Adipose tissue (tissue), 3 donors: Measurements from ENCODE around the gene TBCA. TPM values are rescaled to one million over a fixed set of nuclear protein-coding genes. Genes with fewer than 3 reads are reported as not detected.
"Not testable (repeated sequence)": the region's sequence is repeated elsewhere in the genome, so short reads cannot be mapped to it uniquely, and the experiment has no call there.

Source experiments
- H3K27ac ChIP-seq: one replicate; pipeline ENCODE4 v1.5.1; 2013; ENCODE audit warnings: low read depth, low read length
- WGBS, 3 donors: extraction: QIAGEN DNeasy Blood & Tissue Kit; methylation state at CpG; one replicate each; pipeline ENCODE4 v1.1.7; 2013; 5-methylcytosine and 5-hydroxymethylcytosine counted together
- polyA plus RNA-seq, 3 donors: library from polyadenylated mRNA; stranded (reverse); fragments of 200-250 nt; gene quantifications; one replicate each; pipeline ENCODE4 v1.2.3, GENCODE V29; 2013
- donor health status: healthy with polysubstance abuse.
- donor health status: Bipolar disorder and iron deficiency.
- donor health status: healthy.

Gene TBCA
- polyA plus RNA-seq, 3 donors: 97.0 to 270 (median 197) TPM

DNA sequence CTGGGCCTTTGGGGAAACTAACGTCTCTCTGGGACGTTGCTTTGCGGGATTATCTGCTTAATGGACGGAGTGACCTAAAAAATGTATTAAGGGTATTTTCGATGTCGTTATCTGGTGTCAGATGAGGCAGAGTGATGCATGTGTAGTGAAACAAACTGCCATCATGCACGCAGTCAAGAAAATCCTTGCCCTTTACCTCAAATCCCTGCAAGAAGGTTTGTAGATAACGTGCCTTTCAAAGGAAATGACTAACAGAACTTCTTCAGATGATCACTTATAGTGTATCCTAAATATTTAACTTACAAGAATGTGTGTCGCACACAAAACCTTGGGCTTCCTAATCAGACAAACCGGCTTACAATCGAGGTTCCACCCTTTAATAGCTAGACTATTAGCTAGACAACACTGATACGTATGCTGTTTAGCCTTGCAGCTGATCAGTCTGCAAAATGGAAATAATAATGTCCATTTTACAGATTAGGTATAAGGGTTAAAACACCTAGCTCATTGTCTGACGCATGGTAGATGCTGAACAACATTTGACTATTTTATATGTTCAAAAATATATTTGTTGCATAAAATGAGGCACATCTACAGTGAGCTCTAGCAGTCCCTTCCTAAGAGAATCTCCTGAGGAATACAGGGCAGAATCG is 541 bp upstream of the TBCA start:
- H3K27ac ChIP-seq: no peak overlapping the region
- 17 to 26% (median 22%) methylated on average over 14 of the region's 14 CpGs for WGBS, 3 donors

DNA sequence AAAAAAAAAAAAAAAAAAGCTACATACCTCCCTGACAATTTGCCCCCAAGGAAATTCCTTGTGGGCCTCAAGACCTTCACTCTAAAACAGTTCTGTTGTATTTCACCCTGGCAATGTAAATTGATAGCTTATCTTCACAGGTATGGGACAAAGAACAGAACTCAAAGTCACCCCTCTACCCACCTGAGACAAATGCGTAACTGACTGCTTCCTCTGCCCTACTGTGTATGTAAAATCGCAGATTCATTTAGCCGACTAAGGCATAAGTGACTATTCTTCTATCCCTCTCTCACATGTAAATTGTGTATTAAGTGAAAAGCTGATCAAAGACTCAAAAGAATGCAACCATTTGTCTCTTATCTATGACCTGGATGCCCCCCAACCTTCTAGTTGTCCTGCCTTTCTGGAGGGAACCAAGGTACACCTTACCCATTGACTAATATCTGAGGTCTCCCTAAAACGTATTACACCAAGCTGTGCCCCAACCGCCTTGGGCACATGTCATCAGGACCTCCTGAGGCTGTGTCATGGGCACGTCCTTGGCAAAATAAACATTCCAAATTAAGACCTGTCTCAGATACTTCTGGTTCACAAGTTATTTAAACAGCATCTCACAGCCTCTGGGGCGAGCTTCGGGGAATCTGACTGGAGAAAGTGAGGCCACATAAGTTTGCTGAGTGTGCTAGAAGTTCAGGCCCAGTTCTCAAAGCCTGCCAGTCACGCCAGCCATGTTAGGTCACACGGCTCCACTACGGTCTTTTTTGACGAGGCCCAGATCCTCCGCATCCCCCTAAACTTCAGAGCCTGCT is 954 bp downstream of the TBCA start:
- H3K27ac ChIP-seq: no peak overlapping the region
- WGBS, 3 donors: 9 to 14% (median 9%) methylated on average over 13 of the region's 13 CpGs

GRCh38 chr5:77773734-77774280 is 2.3 kb downstream of the TBCA start:
- no peak overlapping the region for H3K27ac ChIP-seq
- 72 to 83% (median 74%) methylated on average over 3 of the region's 3 CpGs for WGBS, 3 donors

DNA sequence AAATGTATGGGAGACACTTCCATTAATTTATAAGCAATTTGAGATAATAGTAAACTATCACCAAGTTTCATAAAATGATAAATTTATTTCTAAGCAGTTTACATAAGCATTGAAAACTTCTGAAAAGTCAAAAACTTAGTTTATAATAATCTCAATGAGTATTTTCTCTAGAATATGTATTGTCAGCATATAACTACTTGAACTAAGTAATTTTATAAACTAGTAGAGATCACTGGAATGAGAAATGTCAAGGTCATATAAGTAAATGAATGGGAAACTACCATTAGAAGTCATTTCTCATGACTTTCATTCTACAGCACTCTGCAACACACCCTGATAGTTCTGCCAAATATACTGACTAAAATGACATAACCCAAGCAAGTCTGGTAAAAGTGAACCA is 3.4 kb downstream of the TBCA start:
- H3K27ac ChIP-seq: no peak overlapping the region

GRCh38 chr5:77771452-77771851 is 4.7 kb downstream of the TBCA start:
- no peak overlapping the region for H3K27ac ChIP-seq
- WGBS, 3 donors: 88 to 98% (median 97%) methylated on average over 5 of the region's 5 CpGs

DNA sequence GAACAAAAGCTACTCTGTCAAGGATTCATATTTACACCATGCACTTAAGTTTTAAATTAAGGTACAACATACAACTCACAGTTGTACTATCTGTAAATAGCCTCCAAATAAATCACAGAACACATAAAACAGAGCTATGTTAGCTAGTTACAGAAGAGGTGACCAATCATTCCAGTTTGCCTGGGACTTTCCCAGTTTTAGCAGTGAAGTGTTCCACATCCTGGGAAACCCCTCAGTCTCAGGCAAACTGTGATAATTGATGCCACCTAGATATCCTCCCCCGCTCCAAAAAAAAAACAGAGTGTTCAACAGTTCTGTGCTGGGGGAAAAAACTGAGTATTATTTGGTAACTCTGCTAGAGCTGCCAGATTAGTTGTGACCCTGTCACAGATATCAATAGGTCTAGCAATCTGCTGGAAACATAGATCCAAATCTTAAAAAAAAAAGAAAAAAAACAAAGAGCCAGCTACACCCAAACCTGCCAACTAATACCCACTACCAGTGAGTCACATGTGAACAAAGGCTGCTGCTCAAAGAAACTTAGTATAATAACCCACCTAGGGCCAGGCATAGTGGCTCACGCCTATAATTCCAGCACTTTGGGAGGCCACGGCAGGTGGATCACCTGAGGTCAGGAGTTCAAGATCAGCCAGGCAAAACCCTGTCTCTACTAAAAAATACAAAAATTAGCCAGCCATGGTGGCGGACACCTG is 5.7 kb downstream of the TBCA start:
- 92 to 99% (median 96%) methylated on average over 4 of the region's 4 CpGs for WGBS, 3 donors
- no peak overlapping the region for H3K27ac ChIP-seq

DNA sequence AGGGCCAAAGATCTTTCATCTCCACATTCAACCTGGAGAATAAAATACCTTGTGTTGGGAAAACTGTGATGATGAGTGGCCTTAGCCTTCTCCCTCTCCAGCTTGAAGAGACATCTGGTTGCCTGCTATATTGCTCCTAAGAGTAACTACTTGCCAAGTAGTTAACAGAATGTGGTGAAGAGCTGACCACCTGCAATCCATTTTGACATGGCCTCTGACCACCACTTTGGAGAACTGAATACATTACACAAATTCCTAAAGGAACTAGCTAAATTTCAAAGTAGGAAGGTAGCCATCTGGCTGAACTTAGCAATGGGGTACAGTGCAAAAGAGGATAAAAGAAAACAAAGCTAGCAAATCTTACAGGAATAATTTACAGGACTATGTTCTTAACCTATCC is 7.2 kb downstream of the TBCA start:
- H3K27ac ChIP-seq: no peak overlapping the region

DNA sequence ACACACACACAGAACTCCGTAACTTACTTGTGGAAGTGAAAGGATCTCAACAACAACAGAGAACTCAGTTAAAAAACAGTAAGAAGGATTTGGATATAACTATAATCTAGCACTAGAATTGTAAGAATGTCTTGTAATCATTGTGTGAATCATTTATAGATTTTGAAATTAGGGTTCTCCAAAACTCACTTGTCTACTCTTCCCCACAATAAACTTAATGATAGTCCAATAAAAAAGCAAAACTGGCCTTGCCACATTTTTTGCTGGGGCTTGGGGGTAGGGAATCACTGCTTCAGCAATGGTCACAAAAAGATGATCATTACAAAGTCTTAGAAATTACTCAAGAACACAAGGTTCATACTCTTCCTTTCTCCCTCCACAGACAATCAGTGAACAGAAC is 8.8 kb downstream of the TBCA start:
- no peak overlapping the region for H3K27ac ChIP-seq
- WGBS, 3 donors: 98 to 100% (median 100%) methylated on average over 1 of the region's 1 CpG

GRCh38 chr5:77761606-77762005 is 14.5 kb downstream of the TBCA start:
- 55 to 64% (median 61%) methylated on average over 3 of the region's 3 CpGs for WGBS, 3 donors

GRCh38 chr5:77758141-77758938 is 17.8 kb downstream of the TBCA start:
- H3K27ac ChIP-seq: no peak overlapping the region
- WGBS, 3 donors: 82 to 92% (median 83%) methylated on average over 10 of the region's 10 CpGs

More at GRCh38 chr5:77761606-77762005, 14.5 kb downstream of the TBCA start:
- no peak overlapping the region for H3K27ac ChIP-seq

DNA sequence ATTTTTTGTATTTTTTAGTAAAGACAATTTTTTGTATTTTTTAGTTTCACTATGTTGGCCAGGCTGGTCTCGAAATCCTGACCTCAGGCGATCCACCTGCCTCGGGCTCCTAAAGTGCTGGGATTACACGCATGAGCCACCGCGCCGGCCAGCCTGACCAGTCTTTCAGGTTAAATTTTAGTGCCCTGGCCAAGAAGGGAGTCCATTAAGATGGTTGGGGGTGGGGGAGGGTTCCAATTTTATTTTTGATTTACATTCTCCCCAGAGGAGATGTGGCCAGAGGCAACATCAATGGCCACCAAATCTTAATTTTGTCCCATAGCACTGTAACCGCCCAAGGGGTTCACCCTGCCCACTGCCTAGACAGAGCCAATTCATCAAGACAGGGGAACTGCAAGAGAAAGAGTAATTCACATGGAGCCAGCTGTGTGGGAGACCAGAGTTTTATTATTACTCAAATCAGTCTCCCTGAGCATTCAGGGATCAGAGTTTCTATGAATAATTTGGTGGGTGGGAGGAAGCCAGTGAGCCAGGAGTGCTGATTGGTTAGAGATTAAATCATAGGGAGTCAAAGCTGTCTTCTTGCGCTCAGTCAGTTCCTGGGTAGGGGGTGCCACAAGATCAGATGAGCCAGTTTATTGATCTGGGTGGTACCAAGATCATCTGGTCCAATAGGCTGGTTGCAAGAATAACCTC is 24.7 kb downstream of the TBCA start:
- 92 to 95% (median 95%) methylated on average over 9 of the region's 9 CpGs for WGBS, 3 donors
- no peak overlapping the region for H3K27ac ChIP-seq

- 73 to 96% (median 79%) methylated on average over 6 of the region's 6 CpGs for WGBS, 3 donors
- H3K27ac ChIP-seq: not testable (repeated sequence)
These were observed 25.2 kb downstream of the TBCA start for GRCh38 chr5:77750928-77751327.

DNA sequence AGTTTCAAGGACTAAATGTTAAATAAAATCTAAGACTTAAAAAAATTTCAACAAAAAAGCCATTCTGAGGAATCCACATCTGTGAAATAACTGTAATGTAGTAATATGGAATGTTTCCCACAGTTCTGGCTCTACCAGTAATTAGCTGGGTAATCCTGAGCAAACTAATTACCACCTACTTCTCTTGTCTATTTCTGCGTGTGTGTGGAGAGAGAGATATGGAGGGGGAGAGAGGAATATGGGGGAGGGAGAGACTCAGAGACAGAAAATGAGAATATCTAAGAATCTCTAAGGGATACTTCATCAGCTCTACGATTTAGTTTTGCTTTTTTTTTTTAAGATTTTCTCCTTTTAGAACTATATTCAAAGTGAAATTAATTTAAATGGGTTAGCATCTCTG is 28.0 kb downstream of the TBCA start:
- WGBS, 3 donors: 47 to 58% (median 54%) methylated on average over 2 of the region's 2 CpGs
- H3K27ac ChIP-seq: no peak overlapping the region

- 47 to 69% (median 47%) methylated on average over 2 of the region's 2 CpGs for WGBS, 3 donors
- no peak overlapping the region for H3K27ac ChIP-seq
These were observed 32.0 kb downstream of the TBCA start for GRCh38 chr5:77744116-77744515.

- H3K27ac ChIP-seq: no peak overlapping the region
- WGBS, 3 donors: 80 to 89% (median 81%) methylated on average over 3 of the region's 3 CpGs
These were observed 33.0 kb downstream of the TBCA start for GRCh38 chr5:77743181-77743580.

GRCh38 chr5:77741608-77742007 is 34.5 kb downstream of the TBCA start:
- H3K27ac ChIP-seq: no peak overlapping the region
- 87 to 93% (median 88%) methylated on average over 3 of the region's 3 CpGs for WGBS, 3 donors

GRCh38 chr5:77734885-77735284 is 41.3 kb downstream of the TBCA start:
- no peak overlapping the region for H3K27ac ChIP-seq
- 94 to 97% (median 95%) methylated on average over 2 of the region's 2 CpGs for WGBS, 3 donors

- H3K27ac ChIP-seq: no peak overlapping the region
- WGBS, 3 donors: 63 to 83% (median 69%) methylated on average over 3 of the region's 3 CpGs
These were observed 43.0 kb downstream of the TBCA start for GRCh38 chr5:77733130-77733529.
